HG03565 (cell line): ENCODE data around the gene MOB2.
"Not testable (repeated sequence)": the region's sequence is repeated elsewhere in the genome, so short reads cannot be mapped to it uniquely, and the experiment has no call there.

ENCODE experiments used
- ATAC-seq: cut with Tn5 transposase; IDR thresholded peaks from one replicate; pipeline ENCODE4 v1.9.1; 2021; ENCODE audit warnings: mild to moderate bottlenecking, moderate library complexity; ENCODE audit not compliant: unreplicated experiment

MOB2 gene

GRCh38 chr11:1518301-1518700 is 31.7 kb upstream of the MOB2 start:
- no peak for ATAC-seq

- no peak for ATAC-seq
Observed at GRCh38 chr11:1517117-1518005, 30.8 kb upstream of the MOB2 start.

GRCh38 chr11:1516273-1517067 is 29.9 kb upstream of the MOB2 start:
- ATAC-seq = no peak

- no peak for ATAC-seq
Observed at GRCh38 chr11:1515082-1516060, 28.8 kb upstream of the MOB2 start.

- no peak for ATAC-seq
Observed at GRCh38 chr11:1514336-1515061, 27.9 kb upstream of the MOB2 start.

GRCh38 chr11:1513326-1514296 is 27.0 kb upstream of the MOB2 start:
- no peak for ATAC-seq

- not testable (repeated sequence) for ATAC-seq
Observed at GRCh38 chr11:1512531-1513258, 26.1 kb upstream of the MOB2 start.

- ATAC-seq = no peak
Observed at GRCh38 chr11:1511937-1512496, 25.4 kb upstream of the MOB2 start.

GRCh38 chr11:1510928-1511327 is 24.3 kb upstream of the MOB2 start:
- no peak for ATAC-seq

- not testable (repeated sequence) for ATAC-seq
Observed at GRCh38 chr11:1510351-1510750, 23.8 kb upstream of the MOB2 start.

- no peak for ATAC-seq
Observed at GRCh38 chr11:1509626-1510255, 23.2 kb upstream of the MOB2 start.

- no peak for ATAC-seq
Observed at GRCh38 chr11:1508986-1509385, 22.4 kb upstream of the MOB2 start.

GRCh38 chr11:1508491-1508891 is 21.9 kb upstream of the MOB2 start:
- no peak for ATAC-seq

GRCh38 chr11:1507381-1508140 is 21.0 kb upstream of the MOB2 start:
- no peak for ATAC-seq

- no peak for ATAC-seq
Observed at GRCh38 chr11:1506981-1507380, 20.4 kb upstream of the MOB2 start.

- no peak for ATAC-seq
Observed at GRCh38 chr11:1505480-1505879, 18.9 kb upstream of the MOB2 start.
